Measurements from ENCODE around the gene DNAJC6. TPM values are rescaled to one million over a fixed set of nuclear protein-coding genes. Genes with fewer than 3 reads are reported as not detected.
"Not testable (repeated sequence)": the region's sequence is repeated elsewhere in the genome, so short reads cannot be mapped to it uniquely, and the experiment has no call there.

The DNAJC6 gene
- polyA plus RNA-seq, 3 donors = 0.56 to 0.95 (median 0.62) TPM

- 76 to 92% (median 78%) methylated on average over 12 of the region's 12 CpGs for WGBS, 3 donors
- no peak overlapping the region for H3K27ac ChIP-seq (ENCODE audit: low read depth, low read length)
Measured at GRCh38 chr1:65440322-65440900, 131.1 kb downstream of the DNAJC6 start.

- WGBS, 3 donors = 61 to 65% (median 62%) methylated on average over 1 of the region's 1 CpG
- no peak overlapping the region for H3K27ac ChIP-seq (ENCODE audit: low read depth, low read length)
Measured at GRCh38 chr1:65440915-65441314, 131.6 kb downstream of the DNAJC6 start.

GRCh38 chr1:65441464-65441863 is 132.1 kb downstream of the DNAJC6 start:
- H3K27ac ChIP-seq (ENCODE audit: low read depth, low read length) = no peak overlapping the region
- 41 to 75% (median 64%) methylated on average over 3 of the region's 3 CpGs for WGBS, 3 donors

- 88 to 96% (median 93%) methylated on average over 1 of the region's 1 CpG for WGBS, 3 donors
Measured at GRCh38 chr1:65442442-65442841, 133.1 kb downstream of the DNAJC6 start.

GRCh38 chr1:65443647-65444046 is 134.3 kb downstream of the DNAJC6 start:
- H3K27ac ChIP-seq (ENCODE audit: low read depth, low read length) = no peak overlapping the region
- 84 to 95% (median 90%) methylated on average over 2 of the region's 2 CpGs for WGBS, 3 donors

More at GRCh38 chr1:65442442-65442841, 133.1 kb downstream of the DNAJC6 start:
- H3K27ac ChIP-seq (ENCODE audit: low read depth, low read length) = no peak overlapping the region

- no peak overlapping the region for H3K27ac ChIP-seq (ENCODE audit: low read depth, low read length)
- 60 to 90% (median 75%) methylated on average over 4 to 5 of the region's 5 CpGs for WGBS, 3 donors
Measured at GRCh38 chr1:65444128-65444640, 134.8 kb downstream of the DNAJC6 start.

GRCh38 chr1:65445837-65446236 is 136.5 kb downstream of the DNAJC6 start:
- WGBS, 3 donors = 98 to 99% (median 98%) methylated on average over 1 of the region's 1 CpG
- no peak overlapping the region for H3K27ac ChIP-seq (ENCODE audit: low read depth, low read length)

GRCh38 chr1:65449214-65449823 is 140.0 kb downstream of the DNAJC6 start:
- H3K27ac ChIP-seq (ENCODE audit: low read depth, low read length) = no peak overlapping the region
- 83 to 94% (median 93%) methylated on average over 4 of the region's 4 CpGs for WGBS, 3 donors

GRCh38 chr1:65455678-65456077 is 146.3 kb downstream of the DNAJC6 start:
- not testable (repeated sequence) for H3K27ac ChIP-seq (ENCODE audit: low read depth, low read length)
- 51 to 89% (median 80%) methylated on average over 3 to 9 of the region's 10 CpGs for WGBS, 3 donors

- H3K27ac ChIP-seq (ENCODE audit: low read depth, low read length) = no peak overlapping the region
Measured at GRCh38 chr1:65456481-65456880, 147.1 kb downstream of the DNAJC6 start.

- no peak overlapping the region for H3K27ac ChIP-seq (ENCODE audit: low read depth, low read length)
Measured at GRCh38 chr1:65457868-65458267, 148.5 kb downstream of the DNAJC6 start.

GRCh38 chr1:65458730-65459396 is 149.5 kb downstream of the DNAJC6 start:
- WGBS, 3 donors = 76 to 86% (median 81%) methylated on average over 2 of the region's 2 CpGs

GRCh38 chr1:65459397-65459768 is 150.0 kb downstream of the DNAJC6 start:
- no peak overlapping the region for H3K27ac ChIP-seq (ENCODE audit: low read depth, low read length)
- 68 to 89% (median 81%) methylated on average over 1 of the region's 1 CpG for WGBS, 3 donors

More at GRCh38 chr1:65458730-65459396, 149.5 kb downstream of the DNAJC6 start:
- no peak overlapping the region for H3K27ac ChIP-seq (ENCODE audit: low read depth, low read length)

Other genes starting within 250 kb of the DNAJC6 start
- gene AK4, start 161.3 kb upstream of the DNAJC6 start, polyA plus RNA-seq = 10 to 100 TPM in 2 of 3 donors, 1 to 10 TPM in 1; 4.6 to 62.7 (median 19.3) TPM
- 1 to 10 TPM; 2.4 to 9.0 (median 4.8) TPM for gene LEPR, start 111.1 kb downstream of the DNAJC6 start, polyA plus RNA-seq
- 10 to 100 TPM; 23.9 to 52.7 (median 48.9) TPM for gene LEPROT, start 111.1 kb downstream of the DNAJC6 start, polyA plus RNA-seq